ENCODE results near the gene RCSD1.

DNA sequence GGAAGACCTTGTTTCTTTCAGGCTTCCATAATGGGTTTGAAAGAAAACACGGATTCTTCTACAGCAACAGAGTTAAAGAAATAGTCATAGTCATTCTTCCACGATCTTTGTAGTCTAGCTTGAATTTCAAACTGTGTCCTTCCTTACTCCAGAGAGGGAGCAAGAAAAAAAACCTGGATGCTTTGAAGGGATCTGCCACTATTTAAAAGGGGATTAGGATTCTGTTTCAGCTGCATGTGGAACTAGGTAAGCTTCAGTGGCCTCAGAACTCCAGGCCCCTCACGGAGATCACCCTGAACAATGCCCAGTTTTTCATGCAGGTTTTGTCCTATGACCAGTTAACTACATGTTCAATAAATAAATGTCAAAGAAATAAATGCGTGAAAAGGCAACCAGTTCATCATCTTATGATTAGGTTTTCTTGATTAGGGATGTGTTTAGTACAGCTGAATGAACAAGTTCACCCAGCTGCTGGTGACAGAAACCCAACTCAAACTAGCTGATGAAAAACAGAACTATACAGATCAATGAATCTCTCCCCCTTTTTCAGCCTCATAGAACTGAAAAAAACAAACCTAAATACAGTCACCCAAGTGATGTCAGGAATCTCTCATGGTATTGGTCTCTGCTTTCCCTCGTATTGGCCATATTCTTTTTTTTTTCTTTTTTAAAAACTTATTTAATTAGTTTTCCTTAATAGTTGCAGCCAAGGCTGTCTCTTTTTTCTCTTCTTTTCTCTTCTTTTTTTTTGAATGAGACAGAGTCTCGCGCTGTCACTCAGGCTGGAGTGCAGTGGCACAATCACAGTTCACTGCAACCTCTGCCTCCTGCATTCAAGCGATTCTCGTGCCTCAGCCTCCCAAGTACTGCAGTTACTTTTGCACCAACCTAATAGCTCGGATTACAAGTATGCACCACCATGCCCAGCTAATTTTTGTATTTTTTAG lies 77.2 kb downstream of the RCSD1 start:
- TF ChIP-seq POLR2A (IDR thresholded peaks at IDR 0.05): no peak
- TF ChIP-seq, protein P1, sequence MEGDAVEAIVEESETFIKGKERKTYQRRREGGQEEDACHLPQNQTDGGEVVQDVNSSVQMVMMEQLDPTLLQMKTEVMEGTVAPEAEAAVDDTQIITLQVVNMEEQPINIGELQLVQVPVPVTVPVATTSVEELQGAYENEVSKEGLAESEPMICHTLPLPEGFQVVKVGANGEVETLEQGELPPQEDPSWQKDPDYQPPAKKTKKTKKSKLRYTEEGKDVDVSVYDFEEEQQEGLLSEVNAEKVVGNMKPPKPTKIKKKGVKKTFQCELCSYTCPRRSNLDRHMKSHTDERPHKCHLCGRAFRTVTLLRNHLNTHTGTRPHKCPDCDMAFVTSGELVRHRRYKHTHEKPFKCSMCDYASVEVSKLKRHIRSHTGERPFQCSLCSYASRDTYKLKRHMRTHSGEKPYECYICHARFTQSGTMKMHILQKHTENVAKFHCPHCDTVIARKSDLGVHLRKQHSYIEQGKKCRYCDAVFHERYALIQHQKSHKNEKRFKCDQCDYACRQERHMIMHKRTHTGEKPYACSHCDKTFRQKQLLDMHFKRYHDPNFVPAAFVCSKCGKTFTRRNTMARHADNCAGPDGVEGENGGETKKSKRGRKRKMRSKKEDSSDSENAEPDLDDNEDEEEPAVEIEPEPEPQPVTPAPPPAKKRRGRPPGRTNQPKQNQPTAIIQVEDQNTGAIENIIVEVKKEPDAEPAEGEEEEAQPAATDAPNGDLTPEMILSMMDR (IDR thresholded peaks at IDR 0.05): no peak
